GM19467 (cell line): ENCODE measurements around the gene CCDC120.
A peak's percentile ranks its signal among the peaks of the same experiment; 100 is the strongest.

Source experiments
- ATAC-seq: cut with Tn5 transposase; IDR thresholded peaks from one replicate; pipeline ENCODE4 v1.9.1; 2021; ENCODE audit warnings: mild to moderate bottlenecking, moderate library complexity; ENCODE audit not compliant: unreplicated experiment

Gene CCDC120

DNA sequence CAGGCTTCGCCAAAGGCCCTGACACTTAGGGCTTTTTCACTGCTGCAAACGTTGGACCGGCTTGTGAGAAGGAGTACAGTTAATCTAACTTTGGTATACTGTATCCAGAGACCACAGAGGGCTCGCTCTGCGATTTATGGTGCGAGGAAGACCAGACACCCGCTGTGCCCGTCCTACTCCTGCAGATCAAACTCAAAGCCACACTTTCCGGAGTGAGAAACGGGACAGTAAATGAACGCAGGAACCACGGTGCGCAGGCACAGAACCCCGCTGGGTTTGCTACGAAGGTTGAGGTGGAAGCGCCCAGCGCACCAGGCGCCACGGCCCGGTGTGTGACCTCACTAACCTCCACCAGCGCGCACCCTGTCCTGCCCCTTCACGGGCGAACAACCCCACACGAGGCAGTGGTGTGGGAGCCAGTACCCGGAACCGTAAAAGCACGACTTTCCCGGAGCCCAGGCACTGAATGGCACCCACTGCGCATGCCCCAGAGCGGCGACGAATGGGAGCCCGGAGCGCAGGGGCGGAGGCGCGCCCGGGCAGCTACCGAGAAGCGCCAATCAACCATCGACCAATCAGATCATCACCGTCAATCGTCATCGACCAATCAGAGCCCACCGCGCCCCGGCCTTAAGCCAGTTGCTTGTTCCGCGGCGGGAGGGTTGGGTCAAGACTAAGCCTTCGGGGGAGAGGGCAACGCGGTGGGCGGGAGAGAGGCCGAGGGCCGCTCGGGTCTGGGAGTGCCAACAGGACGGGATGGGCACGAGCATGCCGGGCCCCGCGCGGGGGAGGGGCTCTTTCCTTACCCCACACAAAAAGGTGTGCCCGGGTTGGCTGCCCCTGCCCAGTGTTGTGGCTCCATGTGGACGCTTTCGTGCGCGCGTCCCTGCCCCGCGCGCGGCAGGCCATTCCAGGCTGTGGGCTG lies 42.2 kb downstream of the CCDC120 start:
- ATAC-seq: peak; percentile 89

GRCh38 chrX:49101629-49101984 lies 42.8 kb downstream of the CCDC120 start:
- peak; percentile 7 for ATAC-seq

DNA sequence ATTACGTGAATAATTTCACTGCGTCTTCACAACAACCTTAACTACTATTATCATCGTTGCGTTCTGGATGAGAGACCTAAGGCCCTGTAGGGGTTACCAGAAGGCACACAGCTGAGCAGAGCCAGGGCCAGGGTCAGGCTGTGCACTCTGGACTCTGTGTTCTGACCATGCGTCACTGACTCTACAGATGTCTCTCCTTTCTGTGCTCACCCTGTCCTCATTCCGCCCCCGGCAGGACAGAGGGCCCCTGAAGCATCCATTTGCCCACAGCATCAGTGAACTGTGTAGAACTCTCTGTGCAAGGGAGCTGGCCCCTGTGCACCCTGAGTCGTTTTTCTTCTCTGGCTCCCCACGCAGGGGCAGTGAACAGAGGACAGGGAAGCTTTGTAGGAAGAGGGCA lies 43.4 kb downstream of the CCDC120 start:
- ATAC-seq: no peak

GRCh38 chrX:49103637-49104036 lies 44.8 kb downstream of the CCDC120 start:
- no peak for ATAC-seq

DNA sequence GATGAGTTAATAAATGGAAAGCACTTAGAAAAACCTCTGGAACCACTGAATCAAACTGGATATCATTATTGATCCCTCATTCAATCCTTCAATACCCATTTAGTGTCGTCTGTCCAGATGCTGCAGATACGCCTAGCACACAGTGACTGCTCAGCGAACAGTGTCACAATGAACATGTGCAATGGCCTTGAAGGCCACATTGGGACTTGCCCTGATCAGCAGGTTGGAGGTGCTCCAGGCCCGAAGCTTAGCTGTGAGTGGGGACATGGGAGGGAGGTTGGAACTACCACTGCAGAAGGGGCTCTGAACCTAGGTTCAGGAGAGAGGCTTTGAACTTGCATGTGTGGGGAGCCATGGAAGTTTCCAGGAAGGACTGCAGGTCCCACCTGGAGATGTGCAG lies 47.5 kb downstream of the CCDC120 start:
- ATAC-seq: no peak

GRCh38 chrX:49106930-49107329 lies 48.1 kb downstream of the CCDC120 start:
- no peak for ATAC-seq

GRCh38 chrX:49108641-49109040 lies 49.8 kb downstream of the CCDC120 start:
- no peak for ATAC-seq

GRCh38 chrX:49110417-49110816 lies 51.6 kb downstream of the CCDC120 start:
- ATAC-seq: no peak

DNA sequence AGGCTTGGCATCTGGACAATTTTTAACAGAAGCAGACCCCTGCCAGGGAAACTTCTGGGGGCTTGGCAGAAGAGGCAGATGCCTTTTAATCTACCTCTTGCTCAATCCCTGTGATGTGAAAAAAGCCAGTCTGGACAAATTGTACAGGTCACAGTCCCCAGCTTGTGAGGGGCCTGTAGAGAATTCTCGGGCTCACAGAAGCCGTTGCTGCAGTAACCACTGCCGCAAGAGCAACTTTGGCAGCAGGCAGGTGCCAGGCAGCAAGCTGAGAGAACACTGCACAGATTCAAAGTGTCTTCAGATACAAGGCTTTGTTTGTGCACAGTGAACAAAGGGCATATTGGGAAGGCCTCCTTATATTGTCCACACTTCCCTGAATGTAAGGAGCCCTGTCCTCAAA lies 53.0 kb downstream of the CCDC120 start:
- no peak for ATAC-seq

- ATAC-seq: no peak
Observed at GRCh38 chrX:49116076-49116475, 57.3 kb downstream of the CCDC120 start.

- ATAC-seq: no peak
Observed at GRCh38 chrX:49116716-49117115, 57.9 kb downstream of the CCDC120 start.

- ATAC-seq: no peak
Observed at GRCh38 chrX:49117581-49117980, 58.8 kb downstream of the CCDC120 start.
